Effector CD4-positive, alpha-beta T cell (primary cell): Measurements from ENCODE around the gene MTFP1.
"Not testable (repeated sequence)": the region's sequence is repeated elsewhere in the genome, so short reads cannot be mapped to it uniquely, and the experiment has no call there.

Experiments used
- DNase-seq: peaks from one replicate; pipeline ENCODE4 v3.0.0-alpha.2; 2020

Gene MTFP1

GRCh38 chr22:30457981-30458380 lies 32.4 kb downstream of the MTFP1 start:
- DNase-seq: no peak

GRCh38 chr22:30459181-30460052 lies 33.8 kb downstream of the MTFP1 start:
- DNase-seq: no peak

- DNase-seq: no peak
These were observed 34.6 kb downstream of the MTFP1 start for GRCh38 chr22:30460147-30460546.

GRCh38 chr22:30460555-30460954 lies 35.0 kb downstream of the MTFP1 start:
- not testable (repeated sequence) for DNase-seq

GRCh38 chr22:30469165-30469564 lies 43.6 kb downstream of the MTFP1 start:
- no peak for DNase-seq

- DNase-seq: no peak
These were observed 45.1 kb downstream of the MTFP1 start for GRCh38 chr22:30470655-30471054.

- no peak for DNase-seq
These were observed 46.2 kb downstream of the MTFP1 start, which contains the start of gene SEC14L3 for GRCh38 chr22:30471616-30472318. TSS of gene SEC14L3 (minus strand) at chr22:30472017. CDS start at chr22:30471958, 59 bp downstream.

GRCh38 chr22:30472994-30473720 lies 47.6 kb downstream of the MTFP1 start:
- no peak for DNase-seq

- no peak for DNase-seq
These were observed 48.6 kb downstream of the MTFP1 start for GRCh38 chr22:30474121-30474520.

- DNase-seq: peak; percentile 15
These were observed 49.3 kb downstream of the MTFP1 start for GRCh38 chr22:30474683-30475424.
